Measurements from ENCODE around the gene FCSK. TPM values are rescaled to one million over a fixed set of nuclear protein-coding genes. Genes with fewer than 3 reads are reported as not detected.
A peak's percentile ranks its signal among the peaks of the same experiment; 100 is the strongest.

Gene FCSK
- total and polyA plus RNA-seq, 8 donors = 11.7 to 33.6 (median 15.2) TPM

DNA sequence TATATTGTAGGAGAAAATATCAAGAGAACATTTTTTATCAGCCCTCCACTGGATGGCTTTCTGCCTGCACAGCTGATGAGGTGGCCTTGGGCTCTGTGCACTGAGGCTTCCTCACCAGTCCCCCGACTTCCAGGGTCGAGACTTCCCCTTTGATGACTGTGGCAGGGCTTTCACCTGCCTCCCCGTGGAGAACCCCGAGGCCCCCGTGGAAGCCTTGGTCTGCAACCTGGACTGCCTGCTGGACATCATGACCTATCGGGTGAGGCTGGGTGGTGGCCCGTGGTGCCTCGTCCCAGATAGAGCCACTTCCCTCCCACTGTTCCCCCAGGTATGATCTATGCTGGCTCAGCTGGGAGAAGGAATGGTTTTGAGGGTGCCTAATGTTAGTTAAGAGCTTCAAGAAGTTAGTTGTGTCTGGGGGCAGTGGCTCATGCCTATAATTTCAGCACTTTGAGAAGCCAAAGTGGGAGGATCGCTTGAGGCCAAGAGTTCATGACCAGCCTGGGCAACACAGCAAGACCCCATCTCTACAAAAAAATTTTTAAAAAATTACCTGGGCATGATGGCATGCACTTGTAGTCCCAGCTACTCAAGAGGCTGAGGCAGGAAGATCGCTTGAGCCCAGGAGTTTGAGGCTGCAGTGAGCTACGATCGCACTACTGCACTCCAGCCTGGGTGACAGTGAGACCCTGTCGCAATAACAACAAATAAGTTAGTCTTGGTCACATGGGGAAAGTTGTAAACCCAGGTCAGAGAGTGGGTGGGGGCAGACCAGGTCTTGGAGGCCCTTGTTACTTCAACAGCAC lies 11.8 kb downstream of the FCSK start:
- FAIRE-seq = no peak
- no peak for DNase-seq

DNA sequence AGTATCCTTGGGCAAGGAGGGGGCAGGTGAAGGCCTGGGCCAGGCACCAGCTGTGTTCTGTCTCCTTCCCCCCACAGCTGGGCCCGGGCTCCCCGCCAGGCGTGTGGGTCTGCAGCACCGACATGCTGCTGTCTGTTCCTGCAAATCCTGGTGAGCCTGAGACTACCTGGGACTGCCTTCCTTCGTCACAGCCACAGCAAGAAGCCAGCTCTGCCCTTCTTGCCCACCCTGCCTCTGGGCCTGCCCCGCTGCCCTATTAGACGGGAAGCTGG lies 12.3 kb downstream of the FCSK start:
- no peak overlapping the region for H3K27ac ChIP-seq
- H3K9me3 ChIP-seq = no peaks in the 10 kb centered on the region
- no peak overlapping the region for H3K4me3 ChIP-seq
- DNase-seq (no peak), ATAC-seq (no peak), FAIRE-seq (no peak)
- no peaks in the 10 kb centered on the region for H3K27me3 ChIP-seq
- WGBS, 2 donors = 88 to 95% methylated on average over 6 to 7 of the region's 7 CpGs
- H3K36me3 ChIP-seq = peaks cover 0 to 17% (median 0%) of the 10 kb centered on the region in 3 donors
- intact Hi-C loops (cut with DNase I) = no loop called here
- TF ChIP-seq, protein P1, sequence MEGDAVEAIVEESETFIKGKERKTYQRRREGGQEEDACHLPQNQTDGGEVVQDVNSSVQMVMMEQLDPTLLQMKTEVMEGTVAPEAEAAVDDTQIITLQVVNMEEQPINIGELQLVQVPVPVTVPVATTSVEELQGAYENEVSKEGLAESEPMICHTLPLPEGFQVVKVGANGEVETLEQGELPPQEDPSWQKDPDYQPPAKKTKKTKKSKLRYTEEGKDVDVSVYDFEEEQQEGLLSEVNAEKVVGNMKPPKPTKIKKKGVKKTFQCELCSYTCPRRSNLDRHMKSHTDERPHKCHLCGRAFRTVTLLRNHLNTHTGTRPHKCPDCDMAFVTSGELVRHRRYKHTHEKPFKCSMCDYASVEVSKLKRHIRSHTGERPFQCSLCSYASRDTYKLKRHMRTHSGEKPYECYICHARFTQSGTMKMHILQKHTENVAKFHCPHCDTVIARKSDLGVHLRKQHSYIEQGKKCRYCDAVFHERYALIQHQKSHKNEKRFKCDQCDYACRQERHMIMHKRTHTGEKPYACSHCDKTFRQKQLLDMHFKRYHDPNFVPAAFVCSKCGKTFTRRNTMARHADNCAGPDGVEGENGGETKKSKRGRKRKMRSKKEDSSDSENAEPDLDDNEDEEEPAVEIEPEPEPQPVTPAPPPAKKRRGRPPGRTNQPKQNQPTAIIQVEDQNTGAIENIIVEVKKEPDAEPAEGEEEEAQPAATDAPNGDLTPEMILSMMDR (IDR thresholded peaks at IDR 0.05) = no peak
- H3K4me1 ChIP-seq = no peaks in the 10 kb centered on the region

More for the DNA sequence above, 11.8 kb downstream of the FCSK start:
- H3K4me3 ChIP-seq = no peak overlapping the region
- ATAC-seq = no peak
- H3K4me1 ChIP-seq = no peaks in the 10 kb centered on the region
- WGBS, 2 donors = 88 to 89% methylated on average over 13 of the region's 13 CpGs
- intact Hi-C loops (cut with DNase I) = no loop called here
- H3K27me3 ChIP-seq = no peaks in the 10 kb centered on the region
- H3K27ac ChIP-seq = no peak overlapping the region
- no peaks in the 10 kb centered on the region for H3K9me3 ChIP-seq
- H3K36me3 ChIP-seq = peaks cover 0 to 17% (median 0%) of the 10 kb centered on the region in 3 donors
- TF ChIP-seq, protein P1 (IDR thresholded peaks at IDR 0.05) = no peak

DNA sequence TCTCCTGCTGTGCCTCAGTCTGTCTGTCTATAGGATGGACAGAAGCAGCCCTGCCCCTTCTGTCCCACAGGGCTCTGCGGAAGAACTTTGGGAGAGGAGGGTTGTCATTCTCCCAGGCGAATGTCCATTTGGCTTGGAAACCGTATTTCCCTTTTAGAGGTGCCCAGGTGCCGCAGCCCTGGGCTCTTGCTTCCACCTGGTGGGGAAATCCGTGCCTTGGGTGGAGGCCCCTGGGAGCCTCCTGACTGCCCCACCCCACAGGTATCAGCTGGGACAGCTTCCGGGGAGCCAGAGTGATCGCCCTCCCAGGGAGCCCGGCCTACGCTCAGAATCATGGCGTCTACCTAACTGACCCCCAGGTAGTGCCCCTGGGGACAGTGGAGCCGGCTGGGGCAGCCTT lies 12.7 kb downstream of the FCSK start:
- H3K4me1 ChIP-seq = no peaks in the 10 kb centered on the region
- no peaks in the 10 kb centered on the region for H3K9me3 ChIP-seq
- FAIRE-seq (no peak), DNase-seq (peak in 1 of 6 donors; percentile 57), ATAC-seq (no peak)
- peaks cover 0 to 17% (median 0%) of the 10 kb centered on the region in 3 donors for H3K36me3 ChIP-seq
- H3K4me3 ChIP-seq = no peak overlapping the region
- intact Hi-C loops (cut with DNase I) = no loop called here
- 92 to 94% methylated on average over 11 of the region's 11 CpGs for WGBS, 2 donors
- TF ChIP-seq, protein P1 (IDR thresholded peaks at IDR 0.05) = no peak
- no peaks in the 10 kb centered on the region for H3K27me3 ChIP-seq
- H3K27ac ChIP-seq = no peak overlapping the region

DNA sequence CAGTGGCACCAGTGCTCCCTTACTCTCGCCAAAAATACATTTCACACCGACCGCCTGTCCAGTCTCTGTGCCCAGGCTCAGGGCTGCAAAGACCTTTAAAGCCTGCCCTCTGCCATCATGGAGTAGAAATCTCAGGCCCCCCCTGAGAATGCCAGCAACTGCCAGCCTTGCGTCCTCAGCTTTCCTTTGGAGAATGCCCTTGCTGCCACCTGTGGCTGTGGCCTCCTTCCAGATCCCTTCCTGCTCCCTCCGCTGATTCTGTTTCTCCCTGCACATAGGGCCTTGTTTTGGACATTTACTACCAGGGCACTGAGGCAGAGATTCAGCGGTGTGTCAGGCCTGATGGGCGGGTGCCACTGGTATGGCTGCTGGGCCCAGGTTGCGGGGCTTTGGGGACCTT lies 13.2 kb downstream of the FCSK start:
- intact Hi-C loops (cut with DNase I) = no loop called here
- WGBS, 2 donors = 92 to 93% methylated on average over 6 to 8 of the region's 8 CpGs
- H3K27me3 ChIP-seq = no peaks in the 10 kb centered on the region
- TF ChIP-seq, protein P1 (IDR thresholded peaks at IDR 0.05) = no peak
- no peaks in the 10 kb centered on the region for H3K9me3 ChIP-seq
- no peaks in the 10 kb centered on the region for H3K4me1 ChIP-seq
- H3K36me3 ChIP-seq = peaks cover 0 to 17% (median 0%) of the 10 kb centered on the region in 3 donors
- FAIRE-seq (no peak), ATAC-seq (no peak), DNase-seq (no peak)
- no peak overlapping the region for H3K4me3 ChIP-seq
- no peak overlapping the region for H3K27ac ChIP-seq

DNA sequence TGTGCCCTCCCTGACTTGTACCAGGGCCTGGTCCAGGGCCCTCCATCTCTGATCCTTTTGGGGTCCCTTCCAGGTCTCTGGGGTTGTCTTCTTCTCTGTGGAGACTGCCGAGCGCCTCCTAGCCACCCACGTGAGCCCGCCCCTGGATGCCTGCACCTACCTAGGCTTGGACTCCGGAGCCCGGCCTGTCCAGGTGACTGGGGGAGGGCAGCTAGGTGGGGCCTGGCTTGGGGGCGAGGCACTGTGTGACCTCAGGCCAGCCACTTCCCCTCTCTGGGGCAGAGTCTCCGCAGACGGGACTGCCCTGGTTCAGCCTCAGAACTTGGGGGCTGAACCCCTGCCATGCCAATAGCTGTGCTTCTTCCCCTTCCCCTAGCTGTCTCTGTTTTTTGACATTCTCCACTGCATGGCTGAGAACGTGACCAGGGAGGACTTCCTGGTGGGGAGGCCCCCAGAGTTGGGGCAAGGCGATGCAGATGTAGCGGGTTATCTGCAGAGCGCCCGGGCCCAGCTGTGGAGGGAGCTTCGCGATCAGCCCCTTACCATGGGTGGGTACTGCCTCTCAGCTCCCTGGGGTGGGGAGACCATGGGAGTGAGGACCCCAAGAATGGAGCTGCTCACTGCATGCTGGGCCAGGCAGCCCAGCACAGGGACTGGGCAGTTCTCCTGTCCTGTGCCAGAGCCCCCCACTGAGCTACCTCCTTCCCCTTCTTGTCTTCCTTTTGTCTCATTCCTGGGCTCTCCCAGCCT lies 14.6 kb downstream of the FCSK start:
- H3K4me3 ChIP-seq = no peak overlapping the region
- 94 to 95% methylated on average over 12 to 16 of the region's 16 CpGs for WGBS, 2 donors
- H3K36me3 ChIP-seq = peaks cover 0 to 19% (median 0%) of the 10 kb centered on the region in 3 donors
- H3K4me1 ChIP-seq = no peaks in the 10 kb centered on the region
- DNase-seq (peak in 1 of 6 donors; percentile 61), ATAC-seq (no peak), FAIRE-seq (no peak)
- H3K27ac ChIP-seq = no peak overlapping the region
- intact Hi-C loops (cut with DNase I) = no loop called here
- H3K9me3 ChIP-seq = no peaks in the 10 kb centered on the region
- TF ChIP-seq, protein P1 (IDR thresholded peaks at IDR 0.05) = no peak
- H3K27me3 ChIP-seq = no peaks in the 10 kb centered on the region
